Astrocyte of the cerebellum (primary cell): Measurements from ENCODE around the gene SORCS3.

Source experiments
- DNase-seq: peaks from one replicate; pipeline ENCODE4 v3.0.0-alpha.2; 2011; ENCODE audit warnings: low read depth
- H3K4me3 ChIP-seq: 2 replicates; pipeline ENCODE4 v1.5.1; 2011; ENCODE audit warnings: mild to moderate bottlenecking, low read depth, low read length, moderate library complexity
- in situ Hi-C: cut with HindIII; loops from 2 replicates; pipeline ENCODE4 v1.10.0; 2017; ENCODE audit warnings: low sequenced_read_pairs
- TF ChIP-seq, protein P1 (sequence below): IDR thresholded peaks from 2 replicates; pipeline ENCODE4 v1.5.1; 2012; ENCODE audit warnings: low read length, low read depth, moderate library complexity, mild to moderate bottlenecking; ENCODE audit errors: missing control alignments

Gene SORCS3

DNA sequence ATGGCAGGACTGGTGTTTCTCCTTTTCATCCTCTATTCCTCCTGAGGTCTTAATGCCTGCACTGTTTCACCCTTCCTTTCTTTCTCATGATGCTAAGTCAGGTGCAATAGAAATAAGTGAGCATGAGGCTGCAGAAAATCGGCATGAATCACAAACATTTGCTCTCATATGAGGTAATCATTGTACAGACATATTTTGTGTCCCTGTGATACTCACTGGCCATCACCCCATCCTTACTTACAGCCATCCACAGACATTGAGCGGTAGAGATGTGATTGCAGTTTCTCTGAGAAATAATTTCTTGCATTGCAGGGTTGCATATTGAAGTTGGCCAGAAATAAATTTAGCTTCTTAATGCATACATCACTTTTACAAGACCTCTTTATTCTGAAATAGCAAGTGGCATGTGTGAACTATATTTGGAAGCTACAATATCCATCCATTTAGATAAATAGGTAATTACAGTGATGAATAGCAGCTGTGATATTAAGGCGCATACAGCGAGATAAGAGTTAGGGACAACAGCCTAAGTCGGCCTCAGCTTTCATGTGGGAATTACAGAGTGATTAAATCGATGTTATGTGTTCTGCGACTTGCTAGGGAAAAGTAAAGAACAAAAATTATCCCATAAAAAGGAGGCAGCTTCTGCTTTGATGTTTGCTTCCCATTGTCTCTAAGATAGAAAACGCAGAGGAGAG lies 612.6 kb downstream of the SORCS3 start:
- no peak for DNase-seq
- TF ChIP-seq, protein P1, sequence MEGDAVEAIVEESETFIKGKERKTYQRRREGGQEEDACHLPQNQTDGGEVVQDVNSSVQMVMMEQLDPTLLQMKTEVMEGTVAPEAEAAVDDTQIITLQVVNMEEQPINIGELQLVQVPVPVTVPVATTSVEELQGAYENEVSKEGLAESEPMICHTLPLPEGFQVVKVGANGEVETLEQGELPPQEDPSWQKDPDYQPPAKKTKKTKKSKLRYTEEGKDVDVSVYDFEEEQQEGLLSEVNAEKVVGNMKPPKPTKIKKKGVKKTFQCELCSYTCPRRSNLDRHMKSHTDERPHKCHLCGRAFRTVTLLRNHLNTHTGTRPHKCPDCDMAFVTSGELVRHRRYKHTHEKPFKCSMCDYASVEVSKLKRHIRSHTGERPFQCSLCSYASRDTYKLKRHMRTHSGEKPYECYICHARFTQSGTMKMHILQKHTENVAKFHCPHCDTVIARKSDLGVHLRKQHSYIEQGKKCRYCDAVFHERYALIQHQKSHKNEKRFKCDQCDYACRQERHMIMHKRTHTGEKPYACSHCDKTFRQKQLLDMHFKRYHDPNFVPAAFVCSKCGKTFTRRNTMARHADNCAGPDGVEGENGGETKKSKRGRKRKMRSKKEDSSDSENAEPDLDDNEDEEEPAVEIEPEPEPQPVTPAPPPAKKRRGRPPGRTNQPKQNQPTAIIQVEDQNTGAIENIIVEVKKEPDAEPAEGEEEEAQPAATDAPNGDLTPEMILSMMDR: no peak
- H3K4me3 ChIP-seq: no peak overlapping the region
- in situ Hi-C loops: no loop called here

DNA sequence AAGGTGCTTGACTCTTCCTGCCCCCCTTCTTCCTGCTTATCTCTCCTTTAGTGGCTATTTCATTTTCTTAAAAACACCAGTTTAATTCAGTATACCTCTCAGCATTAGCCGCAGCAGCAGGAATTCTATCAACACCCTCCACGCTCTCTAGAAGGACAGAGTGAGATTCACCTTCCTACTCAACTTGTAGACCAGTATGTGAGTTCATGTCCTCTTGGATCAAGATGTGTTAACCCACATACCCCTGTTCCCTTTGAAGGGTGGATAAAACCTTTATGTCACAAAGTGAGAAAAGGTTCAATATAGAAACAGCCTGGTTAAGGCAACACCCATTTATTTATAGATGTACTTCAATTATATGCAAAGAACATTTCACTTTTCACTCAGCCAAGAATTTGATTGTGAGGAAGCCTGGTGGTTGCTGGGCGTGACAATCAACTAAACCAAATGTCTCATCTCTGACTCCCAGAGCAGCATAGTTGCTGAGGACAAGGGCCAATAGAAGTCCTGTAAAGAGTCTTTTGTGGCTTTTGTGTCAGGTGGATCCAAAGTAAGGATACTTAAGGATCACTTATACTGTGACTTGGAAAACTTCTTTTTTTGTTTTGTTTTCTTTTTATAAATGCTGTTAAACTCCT lies 617.1 kb downstream of the SORCS3 start:
- TF ChIP-seq, protein P1: no peak
- in situ Hi-C loops: no loop called here
- no peak for DNase-seq

GRCh38 chr10:105258674-105259065 lies 617.6 kb downstream of the SORCS3 start:
- TF ChIP-seq, protein P1: no peak
- in situ Hi-C loops: no loop called here
- no peak overlapping the region for H3K4me3 ChIP-seq
- no peak for DNase-seq

More for the DNA sequence above, 617.1 kb downstream of the SORCS3 start:
- no peak overlapping the region for H3K4me3 ChIP-seq

DNA sequence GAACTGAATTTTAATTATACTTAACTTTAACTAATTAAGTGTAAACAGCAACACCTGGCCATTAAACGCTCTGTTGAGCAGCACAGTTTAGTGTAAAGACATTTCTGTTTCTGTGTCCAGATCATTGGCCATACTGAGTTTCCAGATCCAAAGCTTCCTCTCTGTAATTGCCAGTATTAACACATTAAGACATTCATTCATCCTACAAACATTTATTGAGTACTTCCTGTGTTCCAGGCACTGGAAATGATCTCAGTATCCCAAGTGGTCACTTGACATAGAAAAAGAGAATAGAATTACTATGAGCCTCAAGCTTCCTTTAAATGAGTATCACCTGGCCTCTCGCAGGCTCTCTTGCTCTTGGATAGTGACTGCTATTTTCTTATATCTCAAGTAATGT lies 618.1 kb downstream of the SORCS3 start:
- TF ChIP-seq, protein P1: no peak
- DNase-seq: no peak
- in situ Hi-C loops: no loop called here
- no peak overlapping the region for H3K4me3 ChIP-seq

DNA sequence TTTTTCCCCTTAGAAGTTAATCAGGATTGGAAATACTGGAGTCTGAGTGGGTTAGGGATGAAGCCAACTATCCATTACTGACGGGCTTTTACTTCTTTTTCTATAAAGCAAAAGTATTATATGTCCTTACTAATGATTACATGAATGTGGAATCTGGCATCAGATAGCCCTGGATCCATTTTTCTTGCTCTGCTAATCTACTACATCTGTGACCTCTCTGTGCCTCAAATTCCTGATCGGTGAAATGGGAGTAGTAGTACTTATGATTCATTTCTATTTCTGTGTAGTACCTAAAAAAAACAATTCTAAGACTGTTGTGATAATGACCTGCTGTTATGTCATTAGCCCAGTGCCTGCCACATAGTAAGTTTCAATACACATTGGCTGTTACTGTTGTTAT lies 621.6 kb downstream of the SORCS3 start:
- TF ChIP-seq, protein P1: no peak
- DNase-seq: no peak
- in situ Hi-C loops: no loop called here
- no peak overlapping the region for H3K4me3 ChIP-seq

DNA sequence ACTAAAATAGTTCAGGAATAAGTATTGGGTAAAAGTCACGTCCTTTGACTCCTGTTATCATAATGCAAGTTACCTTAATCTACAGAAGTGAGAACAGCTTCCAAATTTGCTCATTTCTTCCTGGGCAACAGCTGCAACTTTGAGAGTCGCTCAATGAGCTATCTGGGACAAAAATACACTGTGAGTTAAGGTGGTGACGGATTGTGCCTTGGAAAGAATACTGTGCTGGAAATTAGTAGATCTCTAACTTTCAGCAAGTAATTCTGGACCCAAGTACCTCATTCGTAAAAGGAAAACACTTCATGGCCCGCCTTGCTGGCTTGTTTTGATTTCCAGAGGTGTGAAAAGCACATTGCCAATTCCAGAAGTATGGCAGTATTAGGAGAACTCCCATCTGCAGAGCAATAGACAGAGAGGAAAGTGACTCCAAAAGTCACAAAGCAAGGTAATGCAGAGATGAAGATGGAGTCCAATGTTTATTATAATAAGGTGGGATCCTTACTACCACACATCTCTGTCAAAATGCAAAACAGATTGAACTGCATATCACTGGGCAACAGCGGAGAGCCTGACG lies 626.0 kb downstream of the SORCS3 start:
- no peak for DNase-seq
- TF ChIP-seq, protein P1: no peak
- H3K4me3 ChIP-seq: no peak overlapping the region
- in situ Hi-C loops: no loop called here
